Osteoblast (primary cell): Measurements from ENCODE around the gene RNF130. TPM values are rescaled to one million over a fixed set of nuclear protein-coding genes. Genes with fewer than 3 reads are reported as not detected.
A peak's percentile ranks its signal among the peaks of the same experiment; 100 is the strongest.

Source experiments
- DNase-seq: peaks from one replicate; pipeline ENCODE4 v3.0.0; 2011; ENCODE audit warnings: low spot score, mixed read lengths; ENCODE audit not compliant: insufficient read length; ENCODE audit errors: missing footprints
- H2AFZ ChIP-seq: 2 replicates; pipeline ENCODE4 v1.6.0; 2011; ENCODE audit warnings: mild to moderate bottlenecking, low read length
- H3K27ac ChIP-seq: 2 replicates; pipeline ENCODE4 v1.5.1; 2011; ENCODE audit warnings: mild to moderate bottlenecking, low read depth, low read length, moderate library complexity
- H3K27me3 ChIP-seq: 2 replicates; pipeline ENCODE4 v1.6.0; 2012; ENCODE audit warnings: mild to moderate bottlenecking, control low read depth, inconsistent platforms, low read length, moderate library complexity; ENCODE audit not compliant: insufficient read depth
- H3K36me3 ChIP-seq: 2 replicates; pipeline ENCODE4 v1.5.1; 2011; ENCODE audit warnings: mild to moderate bottlenecking, low read length, control low read depth, moderate library complexity; ENCODE audit not compliant: insufficient read depth
- H3K4me1 ChIP-seq: 2 replicates; pipeline ENCODE4 v1.5.1; 2011; ENCODE audit warnings: mild to moderate bottlenecking, low read length, control low read depth, moderate library complexity; ENCODE audit not compliant: insufficient read depth
- H3K4me2 ChIP-seq: 2 replicates; pipeline ENCODE4 v1.6.0; 2011; ENCODE audit warnings: mild to moderate bottlenecking, low read length; ENCODE audit not compliant: insufficient read depth
- H3K4me3 ChIP-seq: fragments of 200-600 bp; sonication (generic); 3 replicates; pipeline ENCODE4 v1.5.1; 2012; ENCODE audit warnings: mild to moderate bottlenecking, low read length, inconsistent platforms; ENCODE audit not compliant: insufficient read depth
- H3K79me2 ChIP-seq: 2 replicates; pipeline ENCODE4 v1.6.0; 2012; ENCODE audit warnings: mild to moderate bottlenecking, low read length, control low read depth, inconsistent platforms; ENCODE audit not compliant: insufficient read depth
- H3K9me3 ChIP-seq: 2 replicates; pipeline ENCODE4 v1.5.1; 2011; ENCODE audit warnings: low read depth, low read length, control low read depth
- H4K20me1 ChIP-seq: 2 replicates; pipeline ENCODE4 v1.6.0; 2012; ENCODE audit warnings: mild to moderate bottlenecking, low read length, control low read depth; ENCODE audit not compliant: insufficient read depth
- total RNA-seq: library from RNA; depleted of rRNA; stranded (reverse); fragments of >200 nt; gene quantifications from 2 replicates; pipeline ENCODE4 v1.2.3, GENCODE V29; 2012
- TF ChIP-seq, protein P1 (sequence below): IDR thresholded peaks from 2 replicates; pipeline ENCODE4 v1.5.1; 2011; ENCODE audit warnings: mild to moderate bottlenecking, low read depth, low read length, moderate library complexity; ENCODE audit errors: extremely low read depth

RNF130 gene, protein sequence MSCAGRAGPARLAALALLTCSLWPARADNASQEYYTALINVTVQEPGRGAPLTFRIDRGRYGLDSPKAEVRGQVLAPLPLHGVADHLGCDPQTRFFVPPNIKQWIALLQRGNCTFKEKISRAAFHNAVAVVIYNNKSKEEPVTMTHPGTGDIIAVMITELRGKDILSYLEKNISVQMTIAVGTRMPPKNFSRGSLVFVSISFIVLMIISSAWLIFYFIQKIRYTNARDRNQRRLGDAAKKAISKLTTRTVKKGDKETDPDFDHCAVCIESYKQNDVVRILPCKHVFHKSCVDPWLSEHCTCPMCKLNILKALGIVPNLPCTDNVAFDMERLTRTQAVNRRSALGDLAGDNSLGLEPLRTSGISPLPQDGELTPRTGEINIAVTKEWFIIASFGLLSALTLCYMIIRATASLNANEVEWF
- total RNA-seq: 25.0 and 28.6 TPM in 2 replicates

- H3K4me2 ChIP-seq: peak within 1 kb of the TSS; percentile 93
- H3K27me3 ChIP-seq: peaks cover 18% of the 10 kb centered on the region
- no peaks in the 10 kb centered on the region for H3K9me3 ChIP-seq
- peak within 1 kb of the TSS; percentile 83 for H3K4me3 ChIP-seq
- peaks cover 27% of the 10 kb centered on the region for H3K79me2 ChIP-seq
- H2AFZ ChIP-seq: peak within 1 kb of the TSS; percentile 92
- DNase-seq: peak; percentile 99
- peak within 1 kb of the TSS; percentile 63 for H3K27ac ChIP-seq
- H3K4me1 ChIP-seq: peaks cover 13% of the 10 kb centered on the region
- TF ChIP-seq, protein P1, sequence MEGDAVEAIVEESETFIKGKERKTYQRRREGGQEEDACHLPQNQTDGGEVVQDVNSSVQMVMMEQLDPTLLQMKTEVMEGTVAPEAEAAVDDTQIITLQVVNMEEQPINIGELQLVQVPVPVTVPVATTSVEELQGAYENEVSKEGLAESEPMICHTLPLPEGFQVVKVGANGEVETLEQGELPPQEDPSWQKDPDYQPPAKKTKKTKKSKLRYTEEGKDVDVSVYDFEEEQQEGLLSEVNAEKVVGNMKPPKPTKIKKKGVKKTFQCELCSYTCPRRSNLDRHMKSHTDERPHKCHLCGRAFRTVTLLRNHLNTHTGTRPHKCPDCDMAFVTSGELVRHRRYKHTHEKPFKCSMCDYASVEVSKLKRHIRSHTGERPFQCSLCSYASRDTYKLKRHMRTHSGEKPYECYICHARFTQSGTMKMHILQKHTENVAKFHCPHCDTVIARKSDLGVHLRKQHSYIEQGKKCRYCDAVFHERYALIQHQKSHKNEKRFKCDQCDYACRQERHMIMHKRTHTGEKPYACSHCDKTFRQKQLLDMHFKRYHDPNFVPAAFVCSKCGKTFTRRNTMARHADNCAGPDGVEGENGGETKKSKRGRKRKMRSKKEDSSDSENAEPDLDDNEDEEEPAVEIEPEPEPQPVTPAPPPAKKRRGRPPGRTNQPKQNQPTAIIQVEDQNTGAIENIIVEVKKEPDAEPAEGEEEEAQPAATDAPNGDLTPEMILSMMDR: no peak
- peaks cover 8% of the 10 kb centered on the region for H4K20me1 ChIP-seq
- no peaks in the 10 kb centered on the region for H3K36me3 ChIP-seq
Observed at GRCh38 chr5:180071531-180072255, at the start of gene RNF130. RNF130 (minus strand) TSS chr5:180071759; CDS start chr5:180071702, 57 bp downstream.

DNA sequence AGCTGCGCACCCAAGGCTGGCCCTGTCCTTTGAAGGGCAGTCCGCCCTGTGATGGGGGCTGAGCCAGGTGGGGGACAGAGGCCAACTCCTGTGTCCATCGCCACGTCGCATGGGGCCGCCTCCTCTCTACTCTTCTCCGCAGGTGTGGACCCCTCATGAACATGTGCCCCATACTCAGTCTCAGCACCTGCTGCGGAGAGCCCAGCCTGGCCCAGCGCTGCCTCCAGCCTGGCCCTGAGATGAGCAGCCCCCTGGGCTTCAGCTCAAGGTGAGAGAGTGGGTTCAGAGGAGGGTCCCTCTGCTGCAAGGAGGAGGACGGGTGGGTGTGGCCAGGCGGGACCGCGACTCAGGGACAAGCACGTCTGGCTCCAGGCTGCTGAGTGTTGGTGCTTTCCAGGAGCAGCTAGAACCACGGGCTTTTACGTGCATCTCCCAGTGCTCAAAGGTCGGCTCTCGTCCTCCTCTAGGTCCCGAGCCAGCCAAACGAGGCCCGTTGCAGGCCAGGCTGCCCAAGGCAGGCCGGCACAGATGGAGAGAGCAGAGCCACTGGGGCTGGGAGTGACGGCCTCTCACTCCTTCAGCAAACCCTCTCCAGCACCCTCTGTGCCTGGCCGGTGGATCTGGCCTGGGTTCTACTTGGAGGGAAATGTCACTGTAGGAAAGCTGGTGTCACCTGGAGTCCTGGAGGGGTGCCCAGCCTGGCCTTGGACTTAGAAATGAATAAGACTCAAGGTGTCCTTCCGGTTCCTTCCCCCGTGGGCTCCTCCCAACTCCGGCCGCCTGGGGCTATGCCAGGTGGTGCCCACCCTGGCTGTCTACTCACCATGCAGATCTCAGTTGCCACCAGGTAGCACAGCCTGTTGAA lies 48.9 kb upstream of the RNF130 start:
- peak; percentile 70 for DNase-seq
- Histone ChIP-seq H3K36me3 (no peaks in the 10 kb centered on the region), H3K9me3 (no peaks in the 10 kb centered on the region), H3K27me3 (peaks cover 18% of the 10 kb centered on the region), H4K20me1 (no peaks in the 10 kb centered on the region), H3K4me3 (no peak overlapping the region), H3K4me2 (no peak overlapping the region), H3K4me1 (no peaks in the 10 kb centered on the region), H3K79me2 (no peaks in the 10 kb centered on the region), H3K27ac (no peak overlapping the region), H2AFZ (no peak overlapping the region)
- TF ChIP-seq, protein P1: no peak

GRCh38 chr5:180119903-180120236 lies 48.3 kb upstream of the RNF130 start:
- no peak overlapping the region for H3K27ac ChIP-seq
- TF ChIP-seq, protein P1: no peak

More at GRCh38 chr5:180119903-180120236, 48.3 kb upstream of the RNF130 start:
- no peak for DNase-seq
- Histone ChIP-seq H4K20me1 (no peaks in the 10 kb centered on the region), H3K4me1 (no peaks in the 10 kb centered on the region), H3K79me2 (no peaks in the 10 kb centered on the region), H3K4me2 (no peak overlapping the region), H3K27me3 (peaks cover 14% of the 10 kb centered on the region), H3K4me3 (no peak overlapping the region), H3K9me3 (no peaks in the 10 kb centered on the region), H2AFZ (no peak overlapping the region), H3K36me3 (no peaks in the 10 kb centered on the region)
